Measurements from ENCODE around the gene PRDM5.
A peak's percentile ranks its signal among the peaks of the same experiment; 100 is the strongest.

The PRDM5 gene

GRCh38 chr4:120843849-120844527 lies 78.5 kb downstream of the PRDM5 start:
- Histone ChIP-seq H3K27ac (no peak overlapping the region), H3K9me3 (ENCODE audit: severe bottlenecking) (no peaks in the 10 kb centered on the region), H3K36me3 (no peaks in the 10 kb centered on the region), H3K27me3 (ENCODE audit: insufficient read depth, low read depth, severe bottlenecking) (no peaks in the 10 kb centered on the region), H3K4me3 (ENCODE audit: low read depth, low read length) (no peak overlapping the region)
- TF ChIP-seq, protein P1, sequence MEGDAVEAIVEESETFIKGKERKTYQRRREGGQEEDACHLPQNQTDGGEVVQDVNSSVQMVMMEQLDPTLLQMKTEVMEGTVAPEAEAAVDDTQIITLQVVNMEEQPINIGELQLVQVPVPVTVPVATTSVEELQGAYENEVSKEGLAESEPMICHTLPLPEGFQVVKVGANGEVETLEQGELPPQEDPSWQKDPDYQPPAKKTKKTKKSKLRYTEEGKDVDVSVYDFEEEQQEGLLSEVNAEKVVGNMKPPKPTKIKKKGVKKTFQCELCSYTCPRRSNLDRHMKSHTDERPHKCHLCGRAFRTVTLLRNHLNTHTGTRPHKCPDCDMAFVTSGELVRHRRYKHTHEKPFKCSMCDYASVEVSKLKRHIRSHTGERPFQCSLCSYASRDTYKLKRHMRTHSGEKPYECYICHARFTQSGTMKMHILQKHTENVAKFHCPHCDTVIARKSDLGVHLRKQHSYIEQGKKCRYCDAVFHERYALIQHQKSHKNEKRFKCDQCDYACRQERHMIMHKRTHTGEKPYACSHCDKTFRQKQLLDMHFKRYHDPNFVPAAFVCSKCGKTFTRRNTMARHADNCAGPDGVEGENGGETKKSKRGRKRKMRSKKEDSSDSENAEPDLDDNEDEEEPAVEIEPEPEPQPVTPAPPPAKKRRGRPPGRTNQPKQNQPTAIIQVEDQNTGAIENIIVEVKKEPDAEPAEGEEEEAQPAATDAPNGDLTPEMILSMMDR (IDR thresholded peaks at IDR 0.05; ENCODE audit: low read depth, low read length): peak; percentile 82
- DNase-seq: peak; percentile 63

- TF ChIP-seq, protein P1 (IDR thresholded peaks at IDR 0.05; ENCODE audit: low read depth, low read length): no peak
- Histone ChIP-seq H3K4me3 (ENCODE audit: low read depth, low read length) (no peak overlapping the region), H3K27ac (no peak overlapping the region)
Measured at GRCh38 chr4:120842031-120842430, 80.5 kb downstream of the PRDM5 start.

DNA sequence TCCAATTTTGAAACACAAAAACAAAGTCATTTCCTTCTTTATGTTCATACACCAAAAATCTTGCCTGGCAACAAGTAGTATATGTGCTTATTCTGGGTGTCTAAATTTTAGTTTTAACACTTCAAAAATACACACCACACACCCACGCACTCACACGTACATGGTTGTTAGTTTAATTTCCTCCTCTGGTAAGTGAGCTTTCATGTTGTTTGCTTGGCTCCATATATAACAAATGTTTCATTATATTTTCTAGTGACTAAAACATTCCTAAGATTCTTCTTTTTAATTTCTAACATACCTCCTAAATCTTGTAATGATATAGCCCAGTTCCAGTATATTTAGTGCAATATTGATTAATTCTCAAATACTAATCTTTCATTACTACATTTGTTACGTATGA lies 80.9 kb downstream of the PRDM5 start:
- Histone ChIP-seq H3K9me3 (ENCODE audit: severe bottlenecking) (no peaks in the 10 kb centered on the region), H3K36me3 (no peaks in the 10 kb centered on the region), H3K27me3 (ENCODE audit: insufficient read depth, low read depth, severe bottlenecking) (no peaks in the 10 kb centered on the region), H3K4me3 (ENCODE audit: low read depth, low read length) (no peak overlapping the region), H3K27ac (no peak overlapping the region)
- DNase-seq: no peak
- TF ChIP-seq, protein P1 (IDR thresholded peaks at IDR 0.05; ENCODE audit: low read depth, low read length): no peak

More at GRCh38 chr4:120842031-120842430, 80.5 kb downstream of the PRDM5 start:
- no peaks in the 10 kb centered on the region for H3K36me3 ChIP-seq
- no peaks in the 10 kb centered on the region for H3K27me3 ChIP-seq (ENCODE audit: insufficient read depth, low read depth, severe bottlenecking)
- H3K9me3 ChIP-seq (ENCODE audit: severe bottlenecking): no peaks in the 10 kb centered on the region
- DNase-seq: no peak

GRCh38 chr4:120839974-120840751 lies 82.4 kb downstream of the PRDM5 start:
- Histone ChIP-seq H3K27ac (no peak overlapping the region), H3K27me3 (ENCODE audit: insufficient read depth, low read depth, severe bottlenecking) (no peaks in the 10 kb centered on the region), H3K4me3 (ENCODE audit: low read depth, low read length) (no peak overlapping the region), H3K9me3 (ENCODE audit: severe bottlenecking) (no peaks in the 10 kb centered on the region), H3K36me3 (no peaks in the 10 kb centered on the region)
- no peak for DNase-seq
- TF ChIP-seq, protein P1 (IDR thresholded peaks at IDR 0.05; ENCODE audit: low read depth, low read length): no peak

DNA sequence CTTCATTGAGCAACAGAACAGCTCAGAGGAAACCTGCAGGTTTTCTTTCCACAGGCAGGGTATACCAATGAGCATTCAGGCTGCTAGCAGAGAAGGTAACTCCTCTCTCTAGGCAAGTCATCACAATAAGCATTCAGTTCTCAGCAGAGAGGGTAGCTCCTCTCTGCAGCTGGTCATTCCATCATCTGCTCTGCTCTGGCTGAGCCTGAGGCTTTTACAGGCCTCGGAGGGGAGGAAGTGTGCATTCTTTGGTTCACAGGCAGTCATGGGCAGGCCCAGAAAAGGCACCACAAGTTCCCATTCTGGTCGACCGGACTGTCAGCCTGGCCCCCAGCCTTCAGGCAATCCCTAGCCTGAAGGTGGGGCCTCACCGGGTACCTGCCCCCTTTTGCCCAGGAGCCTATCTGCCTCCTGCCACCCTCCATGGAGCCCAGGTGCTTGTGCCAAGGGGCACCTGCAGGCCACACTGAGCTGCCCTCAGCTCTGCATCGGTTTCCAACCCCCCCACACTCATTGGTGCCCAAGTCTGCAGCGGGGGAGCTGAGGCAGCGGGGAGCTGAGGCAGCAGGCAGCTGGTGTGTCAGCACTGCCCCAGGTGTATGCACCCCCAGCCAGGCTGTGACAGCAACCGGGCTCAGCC lies 83.1 kb downstream of the PRDM5 start:
- no peaks in the 10 kb centered on the region for H3K36me3 ChIP-seq
- no peak overlapping the region for H3K4me3 ChIP-seq (ENCODE audit: low read depth, low read length)
- TF ChIP-seq, protein P1 (IDR thresholded peaks at IDR 0.05; ENCODE audit: low read depth, low read length): no peak
- H3K9me3 ChIP-seq (ENCODE audit: severe bottlenecking): no peaks in the 10 kb centered on the region
- H3K27ac ChIP-seq: no peak overlapping the region
- no peaks in the 10 kb centered on the region for H3K27me3 ChIP-seq (ENCODE audit: insufficient read depth, low read depth, severe bottlenecking)
- DNase-seq: no peak
